Thymus (tissue), 11 donors: ENCODE results near the gene SASH1. TPM values are rescaled to one million over a fixed set of nuclear protein-coding genes. Genes with fewer than 3 reads are reported as not detected.

Source experiments
- DNase-seq, 9 donors: peaks; one replicate each; pipeline ENCODE4 v3.0.0-alpha.2; 2013; ENCODE audit warnings: low spot score in 9 of 9, low read depth in 6 of 9, missing footprints in 1 of 9
- H3K27ac ChIP-seq, 2 donors: one replicate each; pipeline ENCODE4 v1.5.1; 2013; ENCODE audit warnings: control low read depth in 1 of 2, low read depth in 1 of 2, low read length in 1 of 2, mild to moderate bottlenecking in 1 of 2, moderate library complexity in 1 of 2
- H3K27me3 ChIP-seq, 2 donors: one replicate each; pipeline ENCODE4 v1.5.1; 2013; ENCODE audit warnings: low read length in 1 of 2; ENCODE audit not compliant: control insufficient read depth in 2 of 2, insufficient read depth in 1 of 2
- H3K36me3 ChIP-seq, 2 donors: one replicate each; pipeline ENCODE4 v1.5.1; 2013; ENCODE audit warnings: low read length in 1 of 2, mild to moderate bottlenecking in 1 of 2, moderate library complexity in 1 of 2; ENCODE audit not compliant: control insufficient read depth in 2 of 2, insufficient read depth in 2 of 2
- H3K4me1 ChIP-seq, 2 donors: one replicate each; pipeline ENCODE4 v1.5.1; 2013; ENCODE audit warnings: low read length in 2 of 2; ENCODE audit not compliant: control insufficient read depth in 2 of 2, insufficient read depth in 2 of 2
- H3K4me3 ChIP-seq, 2 donors: one replicate each; pipeline ENCODE4 v1.5.1; 2013; ENCODE audit warnings: low read length in 2 of 2, control low read depth in 1 of 2, mild to moderate bottlenecking in 1 of 2
- H3K9me3 ChIP-seq, 2 donors: one replicate each; pipeline ENCODE4 v1.5.1; 2013; ENCODE audit warnings: low read length in 1 of 2, mild to moderate bottlenecking in 1 of 2; ENCODE audit not compliant: control insufficient read depth in 2 of 2, insufficient read depth in 1 of 2
- WGBS: extraction: QIAGEN DNeasy Blood & Tissue Kit; methylation state at CpG from one replicate; pipeline ENCODE4 v1.1.7; 2013; 5-methylcytosine and 5-hydroxymethylcytosine counted together
- polyA plus RNA-seq: library from polyadenylated mRNA; stranded (reverse); fragments of 200-250 nt; gene quantifications from one replicate; pipeline ENCODE4 v1.2.3, GENCODE V29; 2013
- total RNA-seq: library from RNA; stranded (reverse); fragments of 120-200 nt; gene quantifications from one replicate; pipeline ENCODE4 v1.2.4, GENCODE V29; 2013
- donor health status: healthy.

SASH1 gene
- total and polyA plus RNA-seq, 2 donors, result 3.7 to 7.0 TPM

DNA sequence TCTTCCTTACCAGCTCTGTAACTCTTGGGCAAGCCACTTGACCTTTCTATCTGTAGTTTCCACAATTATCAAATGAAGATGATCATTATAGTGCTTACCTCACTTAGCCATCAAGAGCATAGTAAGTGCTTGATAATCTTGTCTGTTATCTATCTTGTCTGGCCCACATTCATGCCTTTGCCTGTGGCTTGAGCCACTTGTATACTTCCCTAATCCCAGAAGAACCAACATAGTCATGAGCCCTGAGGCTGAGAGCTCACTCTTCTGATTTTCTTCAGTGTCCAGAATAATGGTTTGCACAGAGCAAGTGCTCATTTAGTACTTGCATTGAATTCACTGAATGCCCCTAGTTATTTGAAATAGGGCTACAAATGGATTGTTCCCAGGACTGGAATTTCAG, 108.2 kb downstream of the SASH1 start:
- H3K4me1 ChIP-seq, result peaks cover 0 to 7% of the 10 kb centered on the region in 2 donors
- H3K27ac ChIP-seq, result no peak overlapping the region
- H3K36me3 ChIP-seq, result no peaks in the 10 kb centered on the region
- no peak for DNase-seq
- H3K9me3 ChIP-seq, result no peaks in the 10 kb centered on the region
- H3K4me3 ChIP-seq, result no peak overlapping the region
- peaks cover 0 to 4% of the 10 kb centered on the region in 2 donors for H3K27me3 ChIP-seq

DNA sequence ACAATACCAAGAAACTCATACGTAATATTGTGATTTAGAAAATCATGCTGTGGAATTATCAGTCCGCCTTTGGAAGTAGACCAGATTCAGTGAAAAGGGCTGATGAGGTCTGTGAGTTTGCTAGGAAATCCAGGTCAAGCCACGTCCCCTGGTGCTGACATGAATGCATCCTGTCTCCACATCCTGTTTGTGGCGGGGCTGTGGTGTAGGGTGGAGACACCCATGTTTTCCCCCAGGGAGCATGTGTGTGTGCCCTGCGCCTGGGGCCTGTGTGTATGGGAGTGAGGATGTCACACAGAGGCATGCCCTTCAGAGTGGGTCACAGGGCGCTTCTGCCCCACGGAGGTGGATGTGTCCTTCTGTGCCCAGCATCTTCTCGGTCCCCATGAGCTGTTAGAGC, 109.1 kb downstream of the SASH1 start:
- peak in 1 of 9 donors; percentile 26 for DNase-seq
- Histone ChIP-seq H3K36me3 (no peaks in the 10 kb centered on the region), H3K27ac (no peak overlapping the region), H3K9me3 (no peaks in the 10 kb centered on the region), H3K4me1 (peaks cover 0 to 7% of the 10 kb centered on the region in 2 donors), H3K27me3 (peaks cover 0 to 6% of the 10 kb centered on the region in 2 donors), H3K4me3 (no peak overlapping the region)
- WGBS, result 78% methylated on average over 8 of the region's 8 CpGs

DNA sequence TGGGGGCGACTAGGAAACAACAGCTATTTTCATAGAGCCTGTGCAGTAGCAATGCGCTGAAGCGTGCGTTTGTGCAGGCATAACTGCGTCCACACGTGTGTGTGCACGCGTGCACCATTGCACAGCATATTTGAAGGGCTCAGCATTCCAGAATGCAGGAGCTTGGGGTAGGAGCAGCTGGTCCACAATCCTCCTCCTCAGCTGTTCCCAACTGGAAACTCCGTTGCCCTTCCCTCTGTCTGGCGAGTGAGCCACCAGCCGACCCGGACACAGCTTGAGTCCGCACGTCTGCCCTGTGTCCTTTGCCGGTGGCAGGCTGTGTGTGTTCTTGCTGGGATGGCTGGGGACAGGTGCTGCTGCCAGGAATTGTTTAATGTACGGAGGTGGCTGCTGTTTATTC, 110.2 kb downstream of the SASH1 start:
- WGBS, result 96% methylated on average over 16 of the region's 16 CpGs
- no peaks in the 10 kb centered on the region for H3K9me3 ChIP-seq
- no peaks in the 10 kb centered on the region for H3K36me3 ChIP-seq
- no peak overlapping the region for H3K27ac ChIP-seq
- H3K27me3 ChIP-seq, result peaks cover 0 to 4% of the 10 kb centered on the region in 2 donors
- H3K4me3 ChIP-seq, result no peak overlapping the region
- H3K4me1 ChIP-seq, result peaks cover 0 to 5% of the 10 kb centered on the region in 2 donors
- no peak for DNase-seq

DNA sequence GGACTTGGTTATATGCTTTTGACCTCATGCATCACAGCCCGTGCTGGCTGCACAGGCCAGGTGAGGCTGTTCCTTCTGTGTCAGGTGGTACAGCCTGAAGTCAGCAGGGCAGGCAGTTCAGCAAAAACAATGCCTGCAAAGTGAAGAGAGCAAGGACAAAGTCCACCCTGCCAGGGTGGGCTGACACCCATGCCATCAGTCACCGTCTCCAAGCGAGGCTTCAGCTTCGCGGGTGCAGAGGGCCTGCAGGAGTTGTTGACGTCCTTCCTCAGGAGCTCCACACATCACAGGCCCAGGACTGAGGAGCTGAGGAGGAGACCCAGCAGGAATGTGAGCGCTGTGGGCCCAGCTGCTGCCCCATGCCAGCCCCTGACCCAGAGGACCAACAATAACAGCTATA, 111.3 kb downstream of the SASH1 start:
- no peak overlapping the region for H3K27ac ChIP-seq
- H3K27me3 ChIP-seq, result peaks cover 0 to 2% of the 10 kb centered on the region in 2 donors
- DNase-seq, result no peak
- no peak overlapping the region for H3K4me3 ChIP-seq
- WGBS, result 95% methylated on average over 7 of the region's 7 CpGs
- H3K4me1 ChIP-seq, result peaks cover 0 to 4% of the 10 kb centered on the region in 2 donors
- H3K9me3 ChIP-seq, result no peaks in the 10 kb centered on the region
- H3K36me3 ChIP-seq, result no peaks in the 10 kb centered on the region

DNA sequence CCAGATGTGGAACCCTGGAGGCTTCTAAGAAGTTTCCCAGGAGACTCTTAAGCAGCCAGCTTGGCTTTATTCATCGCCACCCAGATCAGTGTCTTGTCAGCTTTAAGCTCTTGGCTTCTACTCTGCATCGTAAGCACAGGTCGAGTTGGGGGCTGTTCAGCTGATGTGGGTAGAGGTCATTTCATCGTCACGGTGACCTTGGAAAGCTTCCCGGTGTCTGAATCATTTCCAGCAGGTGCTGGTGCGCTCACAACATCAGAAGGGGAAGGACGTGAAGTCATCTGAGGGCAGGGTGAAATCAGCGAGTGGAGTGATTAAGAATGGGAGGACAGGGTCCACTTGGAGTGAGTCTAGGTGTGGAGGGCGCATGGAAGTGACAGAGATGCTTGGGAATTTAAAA, 112.6 kb downstream of the SASH1 start:
- H3K36me3 ChIP-seq, result no peaks in the 10 kb centered on the region
- no peak overlapping the region for H3K4me3 ChIP-seq
- DNase-seq, result no peak
- 95% methylated on average over 10 of the region's 10 CpGs for WGBS
- H3K27me3 ChIP-seq, result peaks cover 0 to 4% of the 10 kb centered on the region in 2 donors
- peaks cover 0 to 4% of the 10 kb centered on the region in 2 donors for H3K4me1 ChIP-seq
- no peak overlapping the region for H3K27ac ChIP-seq
- H3K9me3 ChIP-seq, result no peaks in the 10 kb centered on the region

DNA sequence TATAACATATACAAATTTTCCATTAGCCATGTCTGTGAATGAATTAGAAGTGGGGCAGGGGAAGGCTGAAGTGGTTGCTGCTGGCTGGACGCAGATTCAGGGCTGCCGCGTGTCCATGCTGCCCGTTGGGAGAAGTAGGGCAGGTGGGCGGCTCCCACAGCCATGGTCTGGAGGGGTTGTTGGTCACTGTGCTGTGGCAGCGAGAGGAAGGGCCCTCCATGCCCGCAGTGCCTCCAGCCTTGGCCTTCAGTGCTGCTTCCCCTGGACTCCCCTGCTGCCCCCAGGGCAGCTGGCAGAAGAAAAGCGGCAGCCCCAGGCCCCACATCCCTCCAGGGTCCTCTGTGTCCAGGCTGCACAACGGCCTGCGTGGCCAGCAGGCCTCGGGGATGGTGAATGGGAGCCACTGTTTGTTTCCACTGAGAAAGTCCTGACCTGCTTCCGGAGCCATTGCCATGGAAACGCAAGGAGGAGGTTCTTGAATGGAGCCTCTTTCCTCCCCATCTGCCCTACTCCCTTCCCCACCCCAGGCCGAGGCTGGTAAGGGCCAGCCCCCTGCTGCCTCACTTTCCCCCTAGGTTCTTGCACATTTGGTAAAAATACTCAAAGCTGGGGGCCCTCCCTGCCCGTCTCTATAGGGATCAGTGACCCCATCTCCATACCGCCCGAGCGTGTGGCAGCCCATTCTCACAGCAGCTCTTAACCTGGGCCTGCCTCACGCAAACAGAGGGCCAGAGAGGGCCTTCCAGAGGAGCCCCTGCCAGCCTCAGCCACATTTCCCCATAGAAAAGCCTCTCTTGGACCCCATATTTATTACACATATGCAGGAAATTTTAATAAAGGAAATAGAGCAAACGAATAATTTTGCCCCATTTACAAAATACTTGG, 113.3 kb downstream of the SASH1 start:
- peaks cover 0 to 4% of the 10 kb centered on the region in 2 donors for H3K4me1 ChIP-seq
- H3K4me3 ChIP-seq, result no peak overlapping the region
- WGBS, result 95% methylated on average over 20 of the region's 20 CpGs
- H3K36me3 ChIP-seq, result no peaks in the 10 kb centered on the region
- no peak for DNase-seq
- no peak overlapping the region for H3K27ac ChIP-seq
- H3K27me3 ChIP-seq, result peaks cover 0 to 4% of the 10 kb centered on the region in 2 donors
- no peaks in the 10 kb centered on the region for H3K9me3 ChIP-seq

DNA sequence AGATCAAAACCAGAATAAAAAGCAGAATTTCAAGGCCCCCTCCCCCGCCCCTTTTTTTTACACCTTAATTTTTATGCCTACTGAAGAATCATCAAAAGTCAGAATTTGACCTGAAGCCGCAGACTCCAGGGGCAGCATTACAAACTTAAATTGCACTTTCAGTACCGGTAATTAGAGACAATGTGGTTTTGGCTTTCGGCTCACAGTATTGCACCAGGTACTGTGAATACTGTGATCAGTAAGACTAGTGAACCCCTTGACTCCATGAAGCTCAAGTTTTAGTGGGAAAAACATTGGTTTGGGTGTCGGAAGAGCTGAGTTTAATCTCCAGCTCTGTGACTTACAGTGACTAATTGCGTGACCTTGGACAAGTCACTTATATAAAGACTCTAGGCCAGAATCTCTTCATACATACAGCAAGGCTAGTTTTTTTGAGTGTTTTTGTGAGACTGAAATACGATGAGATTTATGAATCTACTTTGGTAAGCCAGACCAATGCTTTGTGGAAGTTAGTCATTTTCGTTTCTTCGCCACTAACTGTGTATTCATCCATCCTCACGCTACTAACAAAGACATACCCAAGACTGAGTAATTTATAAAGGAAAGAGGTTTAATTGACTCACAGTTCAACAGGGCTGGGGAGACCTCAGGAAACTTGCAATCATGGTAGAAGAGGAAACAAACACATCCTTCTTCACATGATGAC, 114.7 kb downstream of the SASH1 start:
- Histone ChIP-seq H3K27me3 (peaks cover 0 to 4% of the 10 kb centered on the region in 2 donors), H3K27ac (no peak overlapping the region), H3K9me3 (no peaks in the 10 kb centered on the region), H3K4me3 (no peak overlapping the region), H3K36me3 (no peaks in the 10 kb centered on the region), H3K4me1 (no peaks in the 10 kb centered on the region)
- WGBS, result 97% methylated on average over 10 of the region's 10 CpGs
- DNase-seq, result no peak

DNA sequence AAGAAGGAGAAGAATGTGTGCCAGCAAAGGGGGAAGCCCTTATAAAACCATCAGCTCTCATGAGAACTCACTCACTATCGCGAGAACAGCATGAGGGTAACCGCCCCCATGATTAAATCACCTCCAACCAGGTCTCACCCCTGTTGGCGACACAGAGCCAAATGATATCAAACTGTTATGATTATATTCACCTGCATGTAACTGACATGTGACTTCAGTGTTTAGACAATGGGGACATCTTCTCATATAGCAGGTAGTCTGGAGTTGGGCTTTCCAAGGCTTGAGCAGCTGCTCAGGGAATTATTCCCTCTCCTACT, 115.2 kb downstream of the SASH1 start:
- Histone ChIP-seq H3K9me3 (no peaks in the 10 kb centered on the region), H3K4me3 (no peak overlapping the region), H3K27ac (no peak overlapping the region), H3K27me3 (peaks cover 0 to 6% of the 10 kb centered on the region in 2 donors), H3K36me3 (no peaks in the 10 kb centered on the region), H3K4me1 (no peaks in the 10 kb centered on the region)
- WGBS, result 96% methylated on average over 4 of the region's 4 CpGs
- DNase-seq, result no peak

DNA sequence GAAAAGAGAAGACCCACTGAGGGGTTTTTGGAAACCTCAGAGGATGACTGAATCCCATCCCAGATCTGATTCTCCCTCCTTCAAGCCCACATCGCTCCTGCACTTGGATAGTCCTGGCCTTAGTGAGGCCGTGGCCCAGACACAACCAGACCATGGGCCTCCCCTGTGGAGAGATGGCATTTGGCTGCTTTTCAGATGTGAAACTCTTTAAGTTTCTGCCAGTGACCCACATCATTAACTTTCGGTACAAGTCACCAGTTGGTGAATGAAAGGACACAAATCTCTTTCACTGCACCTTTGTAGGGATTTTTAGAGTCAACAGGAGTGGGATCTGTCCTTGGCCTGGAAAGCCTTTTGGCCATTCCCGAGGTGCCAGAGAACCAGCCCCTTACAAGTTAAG, 116.6 kb downstream of the SASH1 start:
- no peak overlapping the region for H3K27ac ChIP-seq
- H3K9me3 ChIP-seq, result no peaks in the 10 kb centered on the region
- no peaks in the 10 kb centered on the region for H3K36me3 ChIP-seq
- 94% methylated on average over 4 of the region's 4 CpGs for WGBS
- no peak overlapping the region for H3K4me3 ChIP-seq
- no peaks in the 10 kb centered on the region for H3K4me1 ChIP-seq
- no peak for DNase-seq
- H3K27me3 ChIP-seq, result peaks cover 0 to 10% of the 10 kb centered on the region in 2 donors
